Neuronal stem cell (in vitro differentiated cells): ENCODE data around the gene INKA2.

Experiments used
- DNase-seq: peaks from one replicate; pipeline ENCODE4 v3.0.0-alpha.2; 2013; ENCODE audit warnings: low spot score
- H2AFZ ChIP-seq: one replicate; pipeline ENCODE4 v1.6.1; 2013; ENCODE audit warnings: mild to moderate bottlenecking, low read length, inconsistent platforms
- H2AK5ac ChIP-seq: 2 replicates; pipeline ENCODE4 v1.6.1; 2013; ENCODE audit warnings: low read depth, mild to moderate bottlenecking, inconsistent platforms, low read length, moderate library complexity, mixed read lengths
- H2BK120ac ChIP-seq: 2 replicates; pipeline ENCODE4 v1.6.1; 2013; ENCODE audit warnings: low read depth, mild to moderate bottlenecking, inconsistent platforms, low read length, moderate library complexity, mixed read lengths
- H2BK12ac ChIP-seq: one replicate; pipeline ENCODE4 v1.6.1; 2013; ENCODE audit warnings: low read length, inconsistent platforms
- H2BK15ac ChIP-seq: 2 replicates; pipeline ENCODE4 v1.6.1; 2013; ENCODE audit warnings: mild to moderate bottlenecking, low read length, inconsistent platforms, mixed read lengths
- H2BK5ac ChIP-seq: one replicate; pipeline ENCODE4 v1.6.1; 2013; ENCODE audit warnings: inconsistent platforms, mild to moderate bottlenecking, low read length, moderate library complexity
- H3K14ac ChIP-seq: one replicate; pipeline ENCODE4 v1.6.1; 2013; ENCODE audit warnings: low read length, inconsistent platforms
- H3K18ac ChIP-seq: 2 replicates; pipeline ENCODE4 v1.6.1; 2013; ENCODE audit warnings: low read length, inconsistent platforms
- H3K23ac ChIP-seq: 2 replicates; pipeline ENCODE4 v1.6.1; 2013; ENCODE audit warnings: low read depth, mild to moderate bottlenecking, mixed read lengths, low read length, inconsistent platforms; ENCODE audit not compliant: poor library complexity
- H3K27ac ChIP-seq: replicated peaks from 3 replicates; pipeline ENCODE4 v1.5.1; 2013; ENCODE audit warnings: low read length, inconsistent platforms
- H3K27me3 ChIP-seq, 3 experiments: 2 replicates each; pipeline ENCODE4 v1.6.1; 2013; ENCODE audit warnings: low read length in 3 of 3, mild to moderate bottlenecking in 2 of 3, inconsistent platforms in 1 of 3, low read depth in 1 of 3, mixed read lengths in 1 of 3, moderate library complexity in 1 of 3; ENCODE audit not compliant: control insufficient read depth in 3 of 3, insufficient read depth in 3 of 3
- H3K36me3 ChIP-seq, 2 donors: replicated peaks in 1 of 2; 2 replicates each; pipeline ENCODE4 v1.6.1; 2013; ENCODE audit warnings: low read length in 2 of 2; ENCODE audit not compliant: control insufficient read depth in 2 of 2, insufficient read depth in 2 of 2
- H3K4ac ChIP-seq: 2 replicates; pipeline ENCODE4 v1.6.1; 2013; ENCODE audit warnings: inconsistent platforms, mild to moderate bottlenecking, low read length, moderate library complexity
- H3K4me1 ChIP-seq, 2 donors: 1 replicate in 1 of 2; 2 replicates in 1 of 2; pipeline ENCODE4 v1.6.1; 2013; ENCODE audit warnings: low read length in 2 of 2, low read depth in 1 of 2; ENCODE audit not compliant: control insufficient read depth in 2 of 2, insufficient read depth in 1 of 2
- H3K4me2 ChIP-seq: one replicate; pipeline ENCODE4 v1.6.1; 2013; ENCODE audit warnings: mild to moderate bottlenecking, low read length, inconsistent platforms; ENCODE audit not compliant: insufficient read depth, poor library complexity, severe bottlenecking
- H3K4me3 ChIP-seq, 2 donors: 2 replicates each; pipeline ENCODE4 v1.5.1; 2013; ENCODE audit warnings: low read length in 2 of 2, mild to moderate bottlenecking in 2 of 2, inconsistent platforms in 1 of 2, moderate library complexity in 1 of 2
- H3K79me1 ChIP-seq: one replicate; pipeline ENCODE4 v1.6.1; 2013; ENCODE audit warnings: low read depth, mild to moderate bottlenecking, inconsistent platforms, low read length, moderate library complexity
- H3K9ac ChIP-seq: one replicate; pipeline ENCODE4 v1.6.1; 2013; ENCODE audit warnings: mild to moderate bottlenecking, low read depth, low read length, inconsistent platforms; ENCODE audit not compliant: poor library complexity
- H3K9me3 ChIP-seq, 2 donors: replicated peaks in 1 of 2; 2 replicates each; pipeline versions ENCODE3 to v1.6.1; 2013; ENCODE audit warnings: low read length in 2 of 2, mild to moderate bottlenecking in 2 of 2, inconsistent platforms in 1 of 2, low read depth in 1 of 2, mixed read lengths in 1 of 2, moderate library complexity in 1 of 2; ENCODE audit not compliant: control insufficient read depth in 2 of 2, insufficient read depth in 1 of 2
- H4K8ac ChIP-seq: one replicate; pipeline ENCODE4 v1.6.1; 2013; ENCODE audit warnings: low read depth, mild to moderate bottlenecking, inconsistent platforms, low read length, moderate library complexity
- H4K91ac ChIP-seq: one replicate; pipeline ENCODE4 v1.6.1; 2013; ENCODE audit warnings: low read length, low read depth, mild to moderate bottlenecking, inconsistent platforms; ENCODE audit not compliant: poor library complexity
- WGBS, 2 donors: extraction: QIAGEN DNeasy Blood & Tissue Kit; methylation state at CpG; one replicate each; pipeline ENCODE4 v1.1.7; 2013; ENCODE audit warnings: missing lambda C conversion rate in 2 of 2, mixed read lengths in 1 of 2; ENCODE audit not compliant: insufficient read length in 2 of 2, insufficient replicate concordance in 1 of 2; ENCODE audit errors: extremely low coverage in 2 of 2; 5-methylcytosine and 5-hydroxymethylcytosine counted together

Gene INKA2

GRCh38 chr1:111758373-111758772, 19.2 kb upstream of the INKA2 start:
- Histone ChIP-seq H2BK5ac (no peak overlapping the region), H4K91ac (no peak overlapping the region), H3K27me3 (no peaks in the 10 kb centered on the region), H3K9me3 (no peaks in the 10 kb centered on the region), H3K4me1 (peaks cover 5 to 11% of the 10 kb centered on the region in 2 donors), H3K9ac (no peak overlapping the region), H2AK5ac (no peak overlapping the region), H3K79me1 (no peaks in the 10 kb centered on the region), H3K4me2 (no peak overlapping the region), H4K8ac (no peak overlapping the region), H2BK120ac (no peak overlapping the region), H2AFZ (no peak overlapping the region), H3K27ac (no peak overlapping the region), H3K18ac (no peak overlapping the region), H2BK12ac (no peak overlapping the region), H3K36me3 (peaks cover 12 to 67% of the 10 kb centered on the region in 2 donors), H3K23ac (no peak overlapping the region), H3K14ac (no peak overlapping the region), H3K4me3 (no peak overlapping the region), H3K4ac (no peak overlapping the region), H2BK15ac (no peak overlapping the region)
- DNase-seq: no peak
- WGBS, 2 donors: no CpG with 5 or more reads among the region's 2 CpGs

GRCh38 chr1:111756124-111756513, 16.9 kb upstream of the INKA2 start:
- Histone ChIP-seq H3K23ac (peak overlapping the region; percentile 67), H3K9ac (peak overlapping the region; percentile 89), H4K8ac (no peak overlapping the region), H2BK120ac (no peak overlapping the region), H3K36me3 (peaks cover 4 to 44% of the 10 kb centered on the region in 2 donors), H3K79me1 (no peaks in the 10 kb centered on the region), H3K27ac (peak overlapping the region; percentile 98), H3K4ac (no peak overlapping the region), H2BK12ac (no peak overlapping the region), H2AK5ac (no peak overlapping the region), H3K18ac (peak overlapping the region; percentile 98), H2AFZ (peak overlapping the region; percentile 92), H2BK5ac (peak overlapping the region; percentile 19), H2BK15ac (no peak overlapping the region), H3K14ac (no peak overlapping the region), H3K4me3 (peak overlapping the region; percentile 87 to 91), H4K91ac (no peak overlapping the region), H3K9me3 (no peaks in the 10 kb centered on the region), H3K4me1 (peaks cover 5 to 11% of the 10 kb centered on the region in 2 donors), H3K4me2 (peak overlapping the region; percentile 41), H3K27me3 (no peaks in the 10 kb centered on the region)
- WGBS, 2 donors: no CpG with 5 or more reads among the region's 35 CpGs
- DNase-seq: no peak

- H3K14ac ChIP-seq: peak within 1 kb of the TSS; percentile 41
- H3K36me3 ChIP-seq: peaks cover 2 to 38% of the 10 kb centered on the region in 2 donors
- peak within 1 kb of the TSS; percentile 98 for H3K18ac ChIP-seq
- peak within 1 kb of the TSS; percentile 96 for H4K91ac ChIP-seq
- peak; percentile 95 for DNase-seq
- H3K4me3 ChIP-seq: peak within 1 kb of the TSS; percentile 87 to 91
- H3K9me3 ChIP-seq: no peaks in the 10 kb centered on the region
- no CpG with 5 or more reads among the region's 67 CpGs for WGBS, 2 donors
- peak within 1 kb of the TSS; percentile 98 for H3K27ac ChIP-seq
- peak within 1 kb of the TSS; percentile 92 for H2AFZ ChIP-seq
- no peak within 1 kb of the TSS for H2BK120ac ChIP-seq
- H3K23ac ChIP-seq: peak within 1 kb of the TSS; percentile 67
- peak within 1 kb of the TSS; percentile 80 for H3K4me2 ChIP-seq
- H3K4me1 ChIP-seq: peaks cover 7 to 11% of the 10 kb centered on the region in 2 donors
- H2BK12ac ChIP-seq: no peak within 1 kb of the TSS
- no peaks in the 10 kb centered on the region for H3K27me3 ChIP-seq
- H3K4ac ChIP-seq: peak within 1 kb of the TSS; percentile 56
- peak within 1 kb of the TSS; percentile 19 for H2BK5ac ChIP-seq
- no peak within 1 kb of the TSS for H2AK5ac ChIP-seq
- no peaks in the 10 kb centered on the region for H3K79me1 ChIP-seq
- H3K9ac ChIP-seq: peak within 1 kb of the TSS; percentile 98
- H4K8ac ChIP-seq: no peak within 1 kb of the TSS
- no peak within 1 kb of the TSS for H2BK15ac ChIP-seq
These were observed 16.3 kb upstream of the INKA2 start, which contains the start of gene DDX20 for GRCh38 chr1:111755331-111756123. DDX20 (plus strand) TSS chr1:111755901; CDS start chr1:111755925, 24 bp downstream.

- DNase-seq: no peak
- no peak overlapping the region for H4K8ac ChIP-seq
- H3K18ac ChIP-seq: peak overlapping the region; percentile 97
- no peak overlapping the region for H2AK5ac ChIP-seq
- no peak overlapping the region for H2BK15ac ChIP-seq
- peak overlapping the region; percentile 83 to 87 for H3K4me3 ChIP-seq
- H3K27ac ChIP-seq: peak overlapping the region; percentile 98
- H2BK12ac ChIP-seq: no peak overlapping the region
- H2AFZ ChIP-seq: peak overlapping the region; percentile 92
- no peak overlapping the region for H2BK120ac ChIP-seq
- H4K91ac ChIP-seq: no peak overlapping the region
- no peaks in the 10 kb centered on the region for H3K27me3 ChIP-seq
- peak overlapping the region; percentile 56 for H3K4ac ChIP-seq
- peak overlapping the region; percentile 67 for H3K23ac ChIP-seq
- no CpG with 5 or more reads among the region's 12 CpGs for WGBS, 2 donors
- no peaks in the 10 kb centered on the region for H3K79me1 ChIP-seq
- H3K36me3 ChIP-seq: peaks cover 2 to 33% of the 10 kb centered on the region in 2 donors
- peaks cover 10 to 11% of the 10 kb centered on the region in 2 donors for H3K4me1 ChIP-seq
- H3K9ac ChIP-seq: peak overlapping the region; percentile 98
- H3K14ac ChIP-seq: no peak overlapping the region
- peak overlapping the region; percentile 80 for H3K4me2 ChIP-seq
- H2BK5ac ChIP-seq: no peak overlapping the region
- H3K9me3 ChIP-seq: no peaks in the 10 kb centered on the region
These were observed 15.8 kb upstream of the INKA2 start for GRCh38 chr1:111754984-111755330.
